HepG2 (cell line): Measurements from ENCODE around the gene PEPD. TPM values are rescaled to one million over a fixed set of nuclear protein-coding genes. Genes with fewer than 3 reads are reported as not detected.

Experiments
- ATAC-seq: fragments of 200-7000 bp; cut with Tn5 transposase; 3 replicates; pipeline ENCODE4 v1.9.1; 2020; ENCODE audit warnings: mild to moderate bottlenecking, moderate library complexity
- BruUV-seq: library from RNA; stranded (reverse); fragments of 400-500 nt; replicated peaks from 2 replicates; lab custom pipeline; 2021; lab: Mats Ljungman, UMichigan
- CTCF ChIA-PET: fragments of 300-600 bp; formaldehyde crosslinking; extraction: SDS; loops from one replicate; lab custom pipeline; 2021; ENCODE audit warnings: low total read pairs, inconsistent platforms, low intra/inter-chr PET ratio; lab: Yijun Ruan, JAX
- POLR2A ChIA-PET: fragments of 350-600 bp; sonication (Branson Sonifier 250); formaldehyde crosslinking; loops from one replicate; lab custom pipeline; 2020; ENCODE audit warnings: antibody characterized with exemption, inconsistent platforms; lab: Yijun Ruan, JAX
- DNase-seq: peaks from one replicate; pipeline ENCODE4 v3.0.0-alpha.2; 2015; ENCODE audit warnings: low spot score
- FAIRE-seq: peaks from 3 replicates; lab custom pipeline; 2011; peaks lifted over from hg19 to GRCh38; lab: Jason Lieb, UNC
- H2AFZ ChIP-seq: one replicate; pipeline ENCODE4 v1.6.1; 2011; ENCODE audit warnings: low read length, inconsistent platforms
- H3K27ac ChIP-seq: fragments of 300-600 bp; 3 replicates; pipeline ENCODE4 v1.8.0; 2011; ENCODE audit warnings: mixed run types, mild to moderate bottlenecking, mixed read lengths, low read length, inconsistent platforms; ENCODE audit not compliant: insufficient read depth; ENCODE audit errors: extremely low read length
- H3K27me3 ChIP-seq, 2 experiments: fragments of 200-600 bp in 1 of 2; 2 replicates in 1 of 2; 3 replicates in 1 of 2; pipeline versions ENCODE4 v1.6.0 to v1.8.0; 2011; ENCODE audit warnings: low read length in 2 of 2, mild to moderate bottlenecking in 2 of 2, moderate library complexity in 2 of 2, inconsistent platforms in 1 of 2; ENCODE audit not compliant: insufficient read depth in 2 of 2, control insufficient read depth in 1 of 2
- H3K36me3 ChIP-seq, 2 experiments: fragments of 200-600 bp in 1 of 2; replicated peaks in 1 of 2; 2 replicates in 1 of 2; 3 replicates in 1 of 2; pipeline versions ENCODE4 v1.5.1 to v1.8.0; 2011; ENCODE audit warnings: low read length in 2 of 2, inconsistent platforms in 1 of 2; ENCODE audit not compliant: insufficient read depth in 2 of 2, control insufficient read depth in 1 of 2
- H3K4me1 ChIP-seq: 2 replicates; pipeline ENCODE4 v1.5.1; 2012; ENCODE audit warnings: low read length, inconsistent platforms; ENCODE audit not compliant: insufficient read depth
- H3K4me2 ChIP-seq: 2 replicates; pipeline ENCODE4 v1.6.0; 2011; ENCODE audit warnings: low read depth, low read length, inconsistent platforms
- H3K4me3 ChIP-seq, 3 experiments: fragments of 200-600 bp in 1 of 3; sonication (generic), shearing (Covaris generic) in 1 of 3; replicated peaks in 1 of 3; 2 replicates each; pipeline ENCODE4 v1.5.1; 2011 to 2016; ENCODE audit warnings: low read length in 3 of 3, inconsistent platforms in 2 of 3, low read depth in 2 of 3, mild to moderate bottlenecking in 2 of 3, control low read depth in 1 of 3, mixed read lengths in 1 of 3; ENCODE audit not compliant: insufficient read depth in 1 of 3
- H3K79me2 ChIP-seq: one replicate; pipeline ENCODE4 v1.6.1; 2011; ENCODE audit warnings: low read length, inconsistent platforms; ENCODE audit not compliant: insufficient read depth
- H3K9ac ChIP-seq: 2 replicates; pipeline ENCODE4 v1.6.0; 2011; ENCODE audit warnings: mild to moderate bottlenecking, low read depth, low read length, inconsistent platforms; ENCODE audit not compliant: insufficient read depth
- H3K9me3 ChIP-seq: 2 replicates; pipeline ENCODE4 v1.5.1; 2012; ENCODE audit warnings: mild to moderate bottlenecking, low read length
- H4K20me1 ChIP-seq: 2 replicates; pipeline ENCODE4 v1.6.0; 2011; ENCODE audit warnings: inconsistent platforms, mild to moderate bottlenecking, low read length, moderate library complexity; ENCODE audit not compliant: insufficient read depth
- BHLHE40 ChIP-seq: IDR thresholded peaks from 2 replicates; pipeline ENCODE4 v1.6.1; 2011; ENCODE audit warnings: low read length, improper control_type of control experiment
- CEBPB ChIP-seq: IDR thresholded peaks from 2 replicates; pipeline ENCODE4 v1.6.1; 2011; ENCODE audit warnings: low read depth, low read length, improper control_type of control experiment, borderline replicate concordance
- NR2F1 ChIP-seq, 2 experiments: fragments of 450-650 bp in 1 of 2; formaldehyde crosslinking in 1 of 2; IDR thresholded peaks; 2 replicates each; pipeline versions ENCODE4 v1.5.0 to v1.6.1; 2016 to 2020; ENCODE audit warnings: mild to moderate bottlenecking in 1 of 2, missing compliant biosample characterization in 1 of 2, missing genetic modification reagents in 1 of 2, moderate library complexity in 1 of 2
- REL ChIP-seq: sonication (generic); formaldehyde crosslinking; conservative IDR thresholded peaks from 2 replicates; pipeline ENCODE4 v1.8.0; 2022; ENCODE audit warnings: mild to moderate bottlenecking, missing genetic modification reagents, moderate library complexity
- SATB2 ChIP-seq: sonication (generic); formaldehyde crosslinking; IDR thresholded peaks from 2 replicates; pipeline ENCODE4 v1.5.0; 2020; ENCODE audit warnings: missing genetic modification reagents
- SETDB1 ChIP-seq: sonication (generic); formaldehyde crosslinking; IDR thresholded peaks from 2 replicates; pipeline ENCODE4 v1.5.1; 2020; ENCODE audit warnings: missing genetic modification reagents, mild to moderate bottlenecking, borderline replicate concordance
- SMC3 ChIP-seq: IDR thresholded peaks from 2 replicates; pipeline ENCODE4 v1.6.1; 2011; ENCODE audit warnings: low read length, improper control_type of control experiment
- SNAPC2 ChIP-seq: sonication (generic); formaldehyde crosslinking; IDR thresholded peaks from 2 replicates; pipeline ENCODE4 v1.8.1; 2022; ENCODE audit warnings: mild to moderate bottlenecking, missing genetic modification reagents
- WGBS: methylation state at CpG from one replicate; pipeline ENCODE4 v1.1.6; 2017; ENCODE audit warnings: low lambda C conversion rate; 5-methylcytosine and 5-hydroxymethylcytosine counted together
- in situ Hi-C: cut with HindIII; loops from 2 replicates; pipeline ENCODE4 v1.10.0; 2017; ENCODE audit warnings: low pct_unique_long_range_greater_than_20kb; ENCODE audit not compliant: extremely low pct_ligation_motif_present
- intact Hi-C: fragments of 100-400 bp; cut with micrococcal nuclease; formaldehyde crosslinking; loops from one replicate; pipeline ENCODE4 v1.10.0; 2022; ENCODE audit not compliant: unreplicated experiment
- polyA plus RNA-seq, 8 experiments: library from polyadenylated mRNA; depleted of rRNA in 3 of 8; stranded (reverse) in 7 of 8; unstranded in 1 of 8; fragments of >200 nt; fragmentation: Illumina TruSeq in 4 of 8; extraction: Trizol in 4 of 8; gene quantifications; 2 replicates each; pipeline versions ENCODE4 v1.2.1 to v1.2.3, GENCODE V29; 2011 to 2016; ENCODE audit warnings: low read depth in 4 of 8, missing spikeins in 1 of 8, mixed read lengths in 1 of 8; ENCODE audit not compliant: insufficient read depth in 1 of 8
- total RNA-seq, 5 experiments: library from RNA; depleted of rRNA; stranded (reverse); fragments of >200 nt; fragmentation: Illumina TruSeq; extraction: Trizol; gene quantifications; 2 replicates each; pipeline ENCODE4 v1.2.3, GENCODE V29; 2016; ENCODE audit warnings: low read depth in 1 of 5

The PEPD gene
- total and polyA plus RNA-seq, 2 of the 13 experiments (the other 11 are each of a cell fraction or from before 2014, with no cell fraction given): 60.7 to 75.1 TPM

DNA sequence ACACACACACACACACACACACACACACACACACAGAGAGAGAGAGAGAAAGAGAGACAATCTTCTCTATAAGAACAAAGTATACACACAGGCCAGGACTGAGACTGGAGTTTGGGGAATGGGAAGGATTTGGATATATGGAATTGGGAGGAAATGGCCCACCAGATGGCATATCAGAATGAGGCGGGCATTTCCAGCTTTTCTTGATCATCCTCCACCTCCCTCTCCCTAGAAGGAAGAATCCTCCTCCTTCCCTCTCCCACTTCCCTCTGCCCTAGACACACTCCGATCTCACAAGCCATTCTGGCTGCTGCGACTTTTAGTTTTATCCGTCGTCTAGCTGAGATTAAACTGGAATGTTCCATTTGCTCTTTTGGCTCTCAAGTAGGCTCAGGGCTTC lies 158.1 kb downstream of the PEPD start:
- Histone ChIP-seq H3K27me3 (peaks cover 0 to 8% of the 10 kb centered on the region in 2 experiments; a peak in 1 of 5 replicates), H4K20me1 (no peaks in the 10 kb centered on the region), H3K36me3 (no peaks in the 10 kb centered on the region), H3K9me3 (no peaks in the 10 kb centered on the region), H3K4me1 (peaks cover 11% of the 10 kb centered on the region), H3K4me3 (no peak overlapping the region), H3K9ac (no peak overlapping the region), H3K79me2 (no peaks in the 10 kb centered on the region), H3K27ac (no peak overlapping the region), H3K4me2 (no peak overlapping the region), H2AFZ (no peak overlapping the region)
- CTCF ChIA-PET: no interaction called here
- TF ChIP-seq SNAPC2 (CRISPR knock-in tag) (no peak), REL (CRISPR knock-in tag) (no peak), SATB2 (CRISPR knock-in tag) (no peak), NR2F1 (CRISPR knock-in tag; IDR thresholded peaks at IDR 0.05) (no peak)
- POLR2A ChIA-PET: no interaction called here
- BruUV-seq: no TSS peak
- intact Hi-C loops (no loop called here), in situ Hi-C loops (no loop called here)
- WGBS: 88% methylated on average over 5 of the region's 5 CpGs
- no peak for ATAC-seq
- no peak for DNase-seq
- no peak for FAIRE-seq

GRCh38 chr19:33362508-33363228 lies 158.9 kb downstream of the PEPD start:
- Histone ChIP-seq H3K27ac (no peak overlapping the region), H3K9ac (no peak overlapping the region), H3K36me3 (no peaks in the 10 kb centered on the region), H3K27me3 (peaks cover 0 to 8% of the 10 kb centered on the region in 2 experiments; a peak in 1 of 5 replicates), H3K79me2 (no peaks in the 10 kb centered on the region), H3K4me1 (peaks cover 11% of the 10 kb centered on the region), H2AFZ (no peak overlapping the region), H3K4me2 (no peak overlapping the region), H4K20me1 (no peaks in the 10 kb centered on the region), H3K4me3 (no peak overlapping the region), H3K9me3 (no peaks in the 10 kb centered on the region)
- no peak for TF ChIP-seq SETDB1 (CRISPR knock-in tag)
- peak; percentile 13; the same call in 1 of the 2 replicates for TF ChIP-seq CEBPB
- TF ChIP-seq SMC3: no peak
- TF ChIP-seq BHLHE40: no peak
- 33% methylated on average over 3 of the region's 6 CpGs for WGBS
- intact Hi-C loops (no loop called here), in situ Hi-C loops (no loop called here)
- POLR2A ChIA-PET: no interaction called here
- ATAC-seq: no peak
- CTCF ChIA-PET: no interaction called here
- BruUV-seq: no TSS peak
- no peak for FAIRE-seq
- DNase-seq: no peak
